SK-N-SH (cell line): Measurements from ENCODE around the gene RCAN2. TPM values are rescaled to one million over a fixed set of nuclear protein-coding genes. Genes with fewer than 3 reads are reported as not detected.

ENCODE experiments used
- CTCF ChIA-PET: fragments of 300-600, 350-600 bp; formaldehyde crosslinking; extraction: SDS; loops from one replicate; lab custom pipeline; 2021; lab: Yijun Ruan, JAX
- POLR2A ChIA-PET: fragments of 350-600 bp; sonication (Branson Sonifier 250); formaldehyde crosslinking; extraction: SDS; loops from one replicate; lab custom pipeline; 2020; ENCODE audit warnings: antibody characterized with exemption, inconsistent platforms; lab: Yijun Ruan, JAX
- DNase-seq: peaks from one replicate; pipeline ENCODE4 v3.0.0; 2012
- H2AFZ ChIP-seq: fragments of 200-600 bp; sonication (generic); 2 replicates; pipeline ENCODE4 v1.8.1; 2016; ENCODE audit warnings: antibody characterized with exemption, mild to moderate bottlenecking, low read depth
- H3F3A ChIP-seq: fragments of 200-600 bp; sonication (generic); replicated peaks from 2 replicates; pipeline ENCODE3; 2016; ENCODE audit warnings: antibody characterized with exemption, mild to moderate bottlenecking; ENCODE audit not compliant: insufficient read depth
- H3K27ac ChIP-seq, 2 experiments: fragments of 200-500 bp in 1 of 2; fragments of 200-600 bp in 1 of 2; sonication (Bioruptor generic) in 1 of 2; sonication (generic), shearing (Covaris generic) in 1 of 2; 2 replicates each; pipeline versions ENCODE4 v1.5.1 to v1.6.1; 2014 to 2016; ENCODE audit warnings: low read depth in 2 of 2, inconsistent platforms in 1 of 2, low read length in 1 of 2, mild to moderate bottlenecking in 1 of 2, mixed read lengths in 1 of 2
- H3K27me3 ChIP-seq: fragments of 200-600 bp; sonication (generic), shearing (Covaris generic); 2 replicates; pipeline ENCODE4 v1.6.1; 2016; ENCODE audit warnings: mixed run types; ENCODE audit not compliant: insufficient read depth
- H3K36me3 ChIP-seq, 2 experiments: fragments of 200-500 bp in 1 of 2; fragments of 200-600 bp in 1 of 2; sonication (Bioruptor generic) in 1 of 2; sonication (generic) in 1 of 2; replicated peaks in 1 of 2; 2 replicates each; pipeline versions ENCODE3 to v1.5.1; 2014 to 2016; ENCODE audit warnings: low read length in 1 of 2, mild to moderate bottlenecking in 1 of 2; ENCODE audit not compliant: insufficient read depth in 2 of 2, control insufficient read depth in 1 of 2
- H3K4me1 ChIP-seq, 2 experiments: fragments of 200-500 bp in 1 of 2; fragments of 200-600 bp in 1 of 2; sonication (Bioruptor generic) in 1 of 2; sonication (generic), shearing (Covaris generic) in 1 of 2; 2 replicates each; pipeline versions ENCODE4 v1.5.1 to v1.6.1; 2014 to 2016; ENCODE audit warnings: low read depth in 1 of 2, low read length in 1 of 2, mixed run types in 1 of 2; ENCODE audit not compliant: insufficient read depth in 2 of 2, control insufficient read depth in 1 of 2
- H3K4me2 ChIP-seq: fragments of 200-600 bp; sonication (generic), shearing (Covaris generic); 2 replicates; pipeline ENCODE4 v1.6.1; 2017; ENCODE audit warnings: mixed run types
- H3K4me3 ChIP-seq, 2 experiments: fragments of 200-500 bp in 1 of 2; fragments of 200-600 bp in 1 of 2; sonication (Bioruptor generic) in 1 of 2; sonication (generic), shearing (Covaris generic) in 1 of 2; 2 replicates each; pipeline versions ENCODE4 v1.5.1 to v1.8.1; 2014 to 2016; ENCODE audit warnings: low read depth in 2 of 2, inconsistent platforms in 1 of 2, low read length in 1 of 2, mild to moderate bottlenecking in 1 of 2, mixed read lengths in 1 of 2, moderate library complexity in 1 of 2
- H3K79me2 ChIP-seq: fragments of 200-600 bp; sonication (generic); 2 replicates; pipeline ENCODE4 v1.8.1; 2017; ENCODE audit warnings: mild to moderate bottlenecking; ENCODE audit not compliant: insufficient read depth
- H3K9ac ChIP-seq: fragments of 200-600 bp; sonication (generic); 2 replicates; pipeline ENCODE4 v1.6.1; 2017; ENCODE audit warnings: mixed run types
- H3K9me2 ChIP-seq: fragments of 200-600 bp; sonication (generic); 2 replicates; pipeline ENCODE4 v1.6.1; 2017; ENCODE audit warnings: mixed run types
- H3K9me3 ChIP-seq: fragments of 200-600 bp; sonication (generic); 2 replicates; pipeline ENCODE4 v1.6.1; 2017; ENCODE audit warnings: mixed run types, mild to moderate bottlenecking, moderate library complexity
- H4K20me1 ChIP-seq: fragments of 200-600 bp; sonication (generic); 2 replicates; pipeline ENCODE4 v1.6.1; 2017; ENCODE audit warnings: mild to moderate bottlenecking, mixed run types; ENCODE audit not compliant: insufficient read depth
- CHD2 ChIP-seq: fragments of 150-350 bp; IDR thresholded peaks from 2 replicates; pipeline ENCODE4 v1.6.1; 2018; ENCODE audit warnings: low read length; ENCODE audit not compliant: partially characterized antibody
- ELF1 ChIP-seq: IDR thresholded peaks from 2 replicates; pipeline ENCODE4 v1.4.0; 2012
- EZH2phosphoT487 ChIP-seq: fragments of 200-600 bp; sonication (generic); IDR thresholded peaks from 2 replicates; pipeline ENCODE4 v1.6.1; 2017; ENCODE audit warnings: low read depth, mixed run types, mild to moderate bottlenecking, antibody characterized with exemption, moderate library complexity, borderline replicate concordance
- FOXJ3 ChIP-seq: sonication (generic); formaldehyde crosslinking; IDR thresholded peaks from 2 replicates; pipeline ENCODE4 v1.5.1; 2020; ENCODE audit warnings: mild to moderate bottlenecking, missing genetic modification reagents
- GABPA ChIP-seq: IDR thresholded peaks from 2 replicates; pipeline ENCODE4 v1.4.0; 2012; ENCODE audit warnings: low read depth, mild to moderate bottlenecking
- GATA2 ChIP-seq: sonication (generic); formaldehyde crosslinking; IDR thresholded peaks from 2 replicates; pipeline ENCODE4 v1.5.0; 2020; ENCODE audit warnings: mild to moderate bottlenecking, missing genetic modification reagents
- SIN3A ChIP-seq: IDR thresholded peaks from 2 replicates; pipeline ENCODE4 v1.6.1; 2012; ENCODE audit warnings: low read depth, mild to moderate bottlenecking, low read length, moderate library complexity, borderline replicate concordance
- SMC3 ChIP-seq: IDR thresholded peaks from 2 replicates; pipeline ENCODE4 v1.6.1; 2012; ENCODE audit warnings: low read depth, low read length, improper control_type of control experiment
- TAF1 ChIP-seq: IDR thresholded peaks from 2 replicates; pipeline ENCODE4 v1.6.1; 2012; ENCODE audit warnings: low read depth, mild to moderate bottlenecking, low read length, moderate library complexity, borderline replicate concordance
- TEAD4 ChIP-seq: IDR thresholded peaks from 2 replicates; pipeline ENCODE4 v1.4.0; 2012; ENCODE audit warnings: mild to moderate bottlenecking, borderline replicate concordance; ENCODE audit not compliant: insufficient read depth
- WGBS: methylation state at CpG from one replicate; pipeline ENCODE4 v1.1.6; 2017; ENCODE audit warnings: low lambda C conversion rate; 5-methylcytosine and 5-hydroxymethylcytosine counted together
- polyA plus RNA-seq, 3 experiments: library from polyadenylated mRNA; depleted of rRNA; stranded (reverse); fragments of >200 nt; gene quantifications; 2 replicates each; pipeline ENCODE4 v1.2.3, GENCODE V29; 2012
- TF ChIP-seq, protein P1 (sequence below): IDR thresholded peaks from 2 replicates; pipeline ENCODE4; 2012

RCAN2 gene
- polyA plus RNA-seq, 1 of the 3 experiments (the other 2 are of a cell fraction), result not detected

DNA sequence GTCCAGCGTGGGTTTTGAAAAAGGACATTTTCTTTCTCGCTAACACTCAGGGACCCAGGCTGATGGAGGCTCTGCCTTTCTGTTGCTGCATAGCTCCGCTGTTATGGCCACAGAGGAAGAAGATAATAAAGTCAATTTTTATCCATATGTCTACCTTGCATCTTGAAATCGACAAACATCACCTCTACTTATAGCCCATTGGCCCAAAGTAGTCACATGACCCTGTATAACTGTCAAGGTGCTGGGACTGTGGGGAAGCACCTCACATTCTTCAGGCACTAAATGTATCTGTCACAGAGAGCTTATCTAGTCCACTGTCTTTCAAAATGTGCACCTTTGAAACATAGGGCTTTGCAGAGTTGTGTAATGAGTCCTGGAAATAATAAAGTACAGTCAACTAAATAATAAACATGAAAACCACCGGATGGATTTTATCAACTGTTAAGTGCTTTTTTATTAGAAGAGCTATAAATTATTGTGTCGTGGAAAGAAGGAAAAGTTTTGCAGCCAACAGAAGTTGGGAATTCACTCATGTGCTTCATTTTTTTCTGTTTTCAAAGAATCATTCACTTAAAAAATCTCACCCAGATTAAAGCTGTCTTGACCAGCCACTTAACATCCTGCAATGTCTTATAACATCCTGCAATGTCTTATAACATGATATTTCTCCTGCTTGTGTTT, 47.7 kb upstream of the RCAN2 start:
- Histone ChIP-seq H3K9me2 (no peaks in the 10 kb centered on the region), H3K36me3 (no peaks in the 10 kb centered on the region), H3F3A (no peaks in the 10 kb centered on the region), H4K20me1 (no peaks in the 10 kb centered on the region), H3K27me3 (no peaks in the 10 kb centered on the region), H3K9me3 (no peaks in the 10 kb centered on the region), H3K4me2 (no peak overlapping the region), H3K79me2 (no peaks in the 10 kb centered on the region), H3K9ac (no peak overlapping the region), H3K4me3 (no peak overlapping the region), H3K27ac (no peak overlapping the region), H3K4me1 (no peaks in the 10 kb centered on the region), H2AFZ (no peak overlapping the region)
- TF ChIP-seq CHD2 (no peak), EZH2phosphoT487 (no peak), FOXJ3 (no peak), ELF1 (no peak), TAF1 (no peak)
- TF ChIP-seq, protein P1, sequence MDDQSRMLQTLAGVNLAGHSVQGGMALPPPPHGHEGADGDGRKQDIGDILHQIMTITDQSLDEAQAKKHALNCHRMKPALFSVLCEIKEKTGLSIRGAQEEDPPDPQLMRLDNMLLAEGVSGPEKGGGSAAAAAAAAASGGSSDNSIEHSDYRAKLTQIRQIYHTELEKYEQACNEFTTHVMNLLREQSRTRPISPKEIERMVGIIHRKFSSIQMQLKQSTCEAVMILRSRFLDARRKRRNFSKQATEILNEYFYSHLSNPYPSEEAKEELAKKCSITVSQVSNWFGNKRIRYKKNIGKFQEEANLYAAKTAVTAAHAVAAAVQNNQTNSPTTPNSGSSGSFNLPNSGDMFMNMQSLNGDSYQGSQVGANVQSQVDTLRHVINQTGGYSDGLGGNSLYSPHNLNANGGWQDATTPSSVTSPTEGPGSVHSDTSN, result no peak
- 5% methylated on average over 6 of the region's 6 CpGs for WGBS
- ChIA-PET POLR2A (no interaction called here), CTCF (no interaction called here)
- no peak for DNase-seq

DNA sequence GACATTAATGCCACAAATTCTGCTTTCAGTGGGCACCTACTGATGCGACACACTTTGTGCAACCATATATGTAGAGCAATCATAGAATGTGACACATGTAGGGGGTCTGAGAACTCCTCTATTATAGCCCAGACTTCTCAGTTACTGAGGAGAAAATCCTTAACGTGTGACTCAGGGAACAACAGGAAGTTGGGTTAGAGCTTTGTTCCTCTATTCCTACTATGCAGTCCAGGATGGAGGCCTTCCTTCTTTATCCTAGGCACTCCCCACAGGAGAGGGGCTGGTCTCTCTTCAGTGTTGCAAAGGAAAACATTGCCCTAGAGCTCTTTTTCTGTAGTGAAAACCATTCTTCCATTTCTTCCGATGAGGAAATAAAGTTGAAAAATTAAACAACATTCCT, 39.6 kb upstream of the RCAN2 start:
- Histone ChIP-seq H3K79me2 (no peaks in the 10 kb centered on the region), H3K4me3 (no peak overlapping the region), H3K9ac (no peak overlapping the region), H4K20me1 (no peaks in the 10 kb centered on the region), H3F3A (no peaks in the 10 kb centered on the region), H3K9me3 (no peaks in the 10 kb centered on the region), H3K4me2 (no peak overlapping the region), H3K27me3 (no peaks in the 10 kb centered on the region), H3K27ac (no peak overlapping the region), H2AFZ (no peak overlapping the region), H3K9me2 (no peaks in the 10 kb centered on the region), H3K4me1 (no peaks in the 10 kb centered on the region), H3K36me3 (no peaks in the 10 kb centered on the region)
- no peak for DNase-seq
- no peak for TF ChIP-seq TAF1
- TF ChIP-seq FOXJ3, result no peak
- no peak for TF ChIP-seq SIN3A
- no peak for TF ChIP-seq SMC3
- no peak for TF ChIP-seq GATA2 (CRISPR knock-in tag)
- TF ChIP-seq GABPA, result no peak
- TF ChIP-seq TEAD4, result no peak
- WGBS, result 34% methylated on average over 3 of the region's 3 CpGs
- POLR2A ChIA-PET, result no interaction called here
- CTCF ChIA-PET, result no interaction called here
